Measurements from ENCODE around the gene AANAT.

AANAT gene

DNA sequence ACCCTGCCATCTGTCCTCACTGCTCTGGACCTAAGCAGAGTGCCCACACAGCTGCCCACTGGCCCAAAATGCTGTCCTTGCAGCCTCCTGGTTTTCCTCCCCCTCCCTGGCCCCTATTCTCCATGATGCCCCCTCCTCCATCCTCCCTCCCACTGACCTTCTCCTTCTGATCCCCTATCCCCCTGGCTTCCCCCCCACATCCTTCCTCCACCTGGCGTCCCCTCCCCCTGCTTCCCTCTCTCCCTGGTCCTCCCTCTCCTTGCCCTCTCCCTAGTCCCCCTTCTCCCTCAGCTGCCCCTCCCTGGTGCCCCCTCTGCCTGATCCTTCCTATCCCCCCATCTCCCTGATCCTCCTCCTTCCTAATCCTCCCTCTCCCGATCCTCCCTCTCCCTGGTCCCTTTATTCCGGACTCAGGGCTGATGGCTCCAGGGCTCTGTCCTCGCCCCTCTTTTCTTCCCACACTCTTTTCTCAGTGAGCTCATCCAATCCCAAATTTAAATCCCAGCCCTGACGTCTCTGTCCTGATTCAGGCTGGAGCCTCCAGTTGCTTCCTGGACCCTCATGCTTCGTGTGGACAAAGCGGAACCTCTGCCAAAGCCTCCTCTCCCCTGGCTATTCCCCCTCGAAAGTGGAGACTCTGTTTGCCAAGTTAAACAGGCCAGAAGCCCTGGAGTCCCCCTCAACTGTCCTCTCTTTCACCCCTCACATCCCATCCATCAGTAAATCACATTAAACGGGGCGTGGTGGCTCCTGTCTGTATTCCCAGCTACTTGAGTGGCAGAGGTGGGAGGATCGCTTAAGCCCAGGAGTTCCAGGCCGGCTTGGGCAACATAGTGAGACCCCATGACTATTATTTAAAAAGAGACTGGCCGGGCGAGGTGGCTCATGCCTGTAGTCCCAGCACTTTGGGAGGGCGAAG lies 51.9 kb downstream of the AANAT start:
- no peak overlapping the region for H3K27ac ChIP-seq (ENCODE audit: low read depth, low read length)
- no peak overlapping the region for H3K4me3 ChIP-seq (ENCODE audit: low read depth in 1 of 2, low read length in 2 of 2)
- no peaks in the 10 kb centered on the region for H3K36me3 ChIP-seq (ENCODE audit: control insufficient read depth in 1 of 2, insufficient read depth in 2 of 2, low read length in 2 of 2)
- no peak overlapping the region for H3K9ac ChIP-seq (ENCODE audit: low read depth in 1 of 2, low read length in 2 of 2)
- H3K9me3 ChIP-seq (ENCODE audit: control insufficient read depth in 1 of 2, low read length in 2 of 2) = no peaks in the 10 kb centered on the region
- peaks cover 4 to 8% of the 10 kb centered on the region in 2 donors for H3K4me1 ChIP-seq (ENCODE audit: control insufficient read depth in 1 of 2, insufficient read depth in 2 of 2, low read length in 2 of 2)
- no peaks in the 10 kb centered on the region for H3K27me3 ChIP-seq (ENCODE audit: control insufficient read depth in 1 of 2, insufficient read depth in 2 of 2, low read length in 2 of 2)

All from duodenal mucosa (tissue), 2 donors.